H9 (cell line): ENCODE measurements around the gene GSTM1. TPM values are rescaled to one million over a fixed set of nuclear protein-coding genes. Genes with fewer than 3 reads are reported as not detected.

Experiments
- DNase-seq: peaks from one replicate; pipeline ENCODE4 v3.0.0-alpha.2; 2017
- H2AFZ ChIP-seq: one replicate; pipeline ENCODE4 v1.6.1; 2013; ENCODE audit warnings: mild to moderate bottlenecking, low read length, control low read depth, moderate library complexity
- H2AK5ac ChIP-seq: 2 replicates; pipeline ENCODE4 v1.6.1; 2013; ENCODE audit warnings: low read length, control low read depth, mixed read lengths; ENCODE audit not compliant: insufficient read length
- H2BK120ac ChIP-seq: one replicate; pipeline ENCODE4 v1.6.1; 2013; ENCODE audit warnings: low read depth, mild to moderate bottlenecking, low read length, control low read depth, inconsistent platforms; ENCODE audit not compliant: poor library complexity, severe bottlenecking
- H2BK12ac ChIP-seq: 2 replicates; pipeline ENCODE4 v1.6.1; 2013; ENCODE audit warnings: low read length, control low read depth, mixed read lengths, low read depth; ENCODE audit not compliant: insufficient read length
- H2BK15ac ChIP-seq: 2 replicates; pipeline ENCODE4 v1.6.1; 2013; ENCODE audit warnings: low read depth, low read length, control low read depth
- H2BK20ac ChIP-seq: one replicate; pipeline ENCODE4 v1.6.1; 2013; ENCODE audit warnings: low read depth, mild to moderate bottlenecking, low read length, control low read depth, inconsistent platforms; ENCODE audit not compliant: poor library complexity, severe bottlenecking
- H2BK5ac ChIP-seq: 2 replicates; pipeline ENCODE4 v1.6.1; 2013; ENCODE audit warnings: low read length, control low read depth, mixed read lengths; ENCODE audit not compliant: insufficient read length
- H3K14ac ChIP-seq: 2 replicates; pipeline ENCODE4 v1.6.1; 2013; ENCODE audit warnings: low read length, control low read depth; ENCODE audit not compliant: insufficient read depth
- H3K18ac ChIP-seq: 2 replicates; pipeline ENCODE4 v1.6.1; 2013; ENCODE audit warnings: low read depth, mild to moderate bottlenecking, mixed read lengths, low read length, control low read depth; ENCODE audit not compliant: insufficient read length
- H3K23ac ChIP-seq: 2 replicates; pipeline ENCODE4 v1.6.1; 2013; ENCODE audit warnings: low read length, control low read depth, mixed read lengths, low read depth; ENCODE audit not compliant: insufficient read length
- H3K23me2 ChIP-seq: 2 replicates; pipeline ENCODE4 v1.6.1; 2013; ENCODE audit warnings: low read depth, mild to moderate bottlenecking, mixed read lengths, low read length, control low read depth; ENCODE audit not compliant: insufficient read length, poor library complexity, severe bottlenecking
- H3K27ac ChIP-seq: 2 replicates; pipeline ENCODE4 v1.5.1; 2013; ENCODE audit warnings: low read length, control low read depth, mixed read lengths, low read depth; ENCODE audit not compliant: insufficient read length
- H3K27me3 ChIP-seq: 2 replicates; pipeline ENCODE4 v1.6.1; 2013; ENCODE audit warnings: low read length, control low read depth, inconsistent platforms; ENCODE audit not compliant: insufficient read depth
- H3K4ac ChIP-seq: 2 replicates; pipeline ENCODE4 v1.6.1; 2013; ENCODE audit warnings: low read depth, mild to moderate bottlenecking, control low read depth, inconsistent platforms, low read length, moderate library complexity
- H3K4me1 ChIP-seq: 2 replicates; pipeline ENCODE4 v1.6.1; 2013; ENCODE audit warnings: low read length, control low read depth, inconsistent platforms; ENCODE audit not compliant: insufficient read depth
- H3K4me2 ChIP-seq: 2 replicates; pipeline ENCODE4 v1.6.1; 2013; ENCODE audit warnings: low read length, control low read depth, mixed read lengths; ENCODE audit not compliant: insufficient read length, insufficient read depth
- H3K56ac ChIP-seq: 2 replicates; pipeline ENCODE4 v1.6.1; 2013; ENCODE audit warnings: low read depth, mild to moderate bottlenecking, mixed read lengths, low read length, control low read depth; ENCODE audit not compliant: insufficient read length
- H3K79me1 ChIP-seq: 2 replicates; pipeline ENCODE4 v1.6.1; 2013; ENCODE audit warnings: low read depth, mild to moderate bottlenecking, moderate library complexity, low read length, control low read depth, inconsistent platforms; ENCODE audit not compliant: insufficient read depth, poor library complexity, severe bottlenecking
- H3K79me2 ChIP-seq: 2 replicates; pipeline ENCODE4 v1.6.1; 2013; ENCODE audit warnings: low read length, control low read depth, inconsistent platforms; ENCODE audit not compliant: insufficient read depth
- H3K9ac ChIP-seq: 2 replicates; pipeline ENCODE4 v1.6.1; 2013; ENCODE audit warnings: low read length, control low read depth, mixed read lengths; ENCODE audit not compliant: insufficient read length; ENCODE audit errors: extremely low read depth
- H3K9me3 ChIP-seq: one replicate; pipeline ENCODE4 v1.6.1; 2013; ENCODE audit warnings: low read depth, low read length, inconsistent platforms; ENCODE audit not compliant: control insufficient read depth
- H3T11ph ChIP-seq: one replicate; pipeline ENCODE4 v1.6.1; 2013; ENCODE audit warnings: mild to moderate bottlenecking, low read length, control low read depth, inconsistent platforms
- H4K20me1 ChIP-seq: one replicate; pipeline ENCODE4 v1.6.1; 2013; ENCODE audit not compliant: control insufficient read depth, insufficient read length, insufficient read depth
- H4K5ac ChIP-seq: 2 replicates; pipeline ENCODE4 v1.6.1; 2013; ENCODE audit warnings: low read depth, mild to moderate bottlenecking, mixed read lengths, low read length, control low read depth; ENCODE audit not compliant: insufficient read length
- H4K8ac ChIP-seq: replicated peaks from 2 replicates; pipeline ENCODE4 v1.6.1; 2013; ENCODE audit warnings: low read length, control low read depth, mixed read lengths, low read depth; ENCODE audit not compliant: insufficient read length
- H4K91ac ChIP-seq: 2 replicates; pipeline ENCODE4 v1.6.1; 2013; ENCODE audit warnings: low read depth, mild to moderate bottlenecking, moderate library complexity, mixed read lengths, low read length, control low read depth; ENCODE audit not compliant: insufficient read length
- H3K27ac Mint-ChIP-seq, 3 experiments: 2 replicates in 2 of 3; 3 replicates in 1 of 3; pipeline ENCODE4 v1.8.0; 2020 to 2021; ENCODE audit warnings: mixed read lengths in 3 of 3, mild to moderate bottlenecking in 1 of 3, moderate library complexity in 1 of 3
- H3K27me3 Mint-ChIP-seq: 2 replicates; pipeline ENCODE4 v1.8.0; 2021; ENCODE audit warnings: low read depth, mild to moderate bottlenecking, moderate library complexity, mixed read lengths
- H3K36me3 Mint-ChIP-seq, 3 experiments: 2 replicates in 2 of 3; 3 replicates in 1 of 3; pipeline ENCODE4 v1.8.0; 2020 to 2021; ENCODE audit warnings: low read depth in 3 of 3, mixed read lengths in 3 of 3; ENCODE audit not compliant: insufficient read depth in 1 of 3
- H3K4me1 Mint-ChIP-seq, 2 experiments: 2 replicates each; pipeline ENCODE4 v1.8.0; 2020; ENCODE audit warnings: mixed read lengths in 2 of 2
- H3K4me3 Mint-ChIP-seq, 2 experiments: 2 replicates in 1 of 2; 3 replicates in 1 of 2; pipeline ENCODE4 v1.8.0; 2020 to 2021; ENCODE audit warnings: mild to moderate bottlenecking in 2 of 2, mixed read lengths in 2 of 2, moderate library complexity in 1 of 2
- H3K9me3 Mint-ChIP-seq, 2 experiments: 2 replicates in 1 of 2; 3 replicates in 1 of 2; pipeline ENCODE4 v1.8.0; 2020; ENCODE audit warnings: mild to moderate bottlenecking in 2 of 2, mixed read lengths in 2 of 2, moderate library complexity in 1 of 2
- WGBS: extraction: QIAGEN DNeasy Blood & Tissue Kit; methylation state at CpG from one replicate; pipeline ENCODE4 v1.1.7; 2013; ENCODE audit warnings: missing lambda C conversion rate, low lambda C conversion rate, mixed read lengths; ENCODE audit not compliant: insufficient read length; ENCODE audit errors: extremely low coverage; 5-methylcytosine and 5-hydroxymethylcytosine counted together
- total RNA-seq: library from RNA; stranded (reverse); gene quantifications from 2 replicates; pipeline ENCODE4 v1.2.1, GENCODE V29; 2021
- TF ChIP-seq, protein P1 (sequence below): fragments of 200-600 bp; sonication (generic); conservative IDR thresholded peaks from 3 replicates; pipeline ENCODE4 v1.8.0; 2021; ENCODE audit warnings: antibody characterized with exemption, mild to moderate bottlenecking

Gene GSTM1
- total RNA-seq, 1 experiment from 2014 or later, result 19.5 TPM

- no peak for DNase-seq
- Histone ChIP-seq H2BK20ac (no peak overlapping the region), H3K4ac (no peak overlapping the region), H4K5ac (no peak overlapping the region), H3T11ph (no peak overlapping the region), H2BK5ac (no peak overlapping the region), H3K56ac (no peak overlapping the region), H3K4me2 (no peak overlapping the region), H3K18ac (no peak overlapping the region), H4K8ac (no peak overlapping the region), H3K27me3 (no peaks in the 10 kb centered on the region), H2AK5ac (no peak overlapping the region), H3K9me3 (peaks cover 11% of the 10 kb centered on the region), H4K20me1 (no peaks in the 10 kb centered on the region), H2BK120ac (no peak overlapping the region), H4K91ac (no peak overlapping the region), H3K9ac (no peak overlapping the region), H3K79me2 (no peaks in the 10 kb centered on the region), H3K23me2 (no peaks in the 10 kb centered on the region), H3K23ac (no peak overlapping the region), H3K4me1 (no peaks in the 10 kb centered on the region), H2BK12ac (no peak overlapping the region), H2BK15ac (no peak overlapping the region), H3K14ac (no peak overlapping the region), H3K27ac (no peak overlapping the region), H3K79me1 (no peaks in the 10 kb centered on the region), H2AFZ (no peak overlapping the region)
- no CpG with 5 or more reads among the region's 7 CpGs for WGBS
- H3K4me3 Mint-ChIP-seq, result no peak overlapping the region
- H3K27me3 Mint-ChIP-seq, result peaks cover 26% of the 10 kb centered on the region
- H3K9me3 Mint-ChIP-seq, result peaks cover 13 to 17% of the 10 kb centered on the region in 2 experiments
- no peak overlapping the region for H3K27ac Mint-ChIP-seq
- peaks cover 9 to 22% of the 10 kb centered on the region in 2 experiments; a peak in 3 of 4 replicates for H3K4me1 Mint-ChIP-seq
- TF ChIP-seq, protein P1, sequence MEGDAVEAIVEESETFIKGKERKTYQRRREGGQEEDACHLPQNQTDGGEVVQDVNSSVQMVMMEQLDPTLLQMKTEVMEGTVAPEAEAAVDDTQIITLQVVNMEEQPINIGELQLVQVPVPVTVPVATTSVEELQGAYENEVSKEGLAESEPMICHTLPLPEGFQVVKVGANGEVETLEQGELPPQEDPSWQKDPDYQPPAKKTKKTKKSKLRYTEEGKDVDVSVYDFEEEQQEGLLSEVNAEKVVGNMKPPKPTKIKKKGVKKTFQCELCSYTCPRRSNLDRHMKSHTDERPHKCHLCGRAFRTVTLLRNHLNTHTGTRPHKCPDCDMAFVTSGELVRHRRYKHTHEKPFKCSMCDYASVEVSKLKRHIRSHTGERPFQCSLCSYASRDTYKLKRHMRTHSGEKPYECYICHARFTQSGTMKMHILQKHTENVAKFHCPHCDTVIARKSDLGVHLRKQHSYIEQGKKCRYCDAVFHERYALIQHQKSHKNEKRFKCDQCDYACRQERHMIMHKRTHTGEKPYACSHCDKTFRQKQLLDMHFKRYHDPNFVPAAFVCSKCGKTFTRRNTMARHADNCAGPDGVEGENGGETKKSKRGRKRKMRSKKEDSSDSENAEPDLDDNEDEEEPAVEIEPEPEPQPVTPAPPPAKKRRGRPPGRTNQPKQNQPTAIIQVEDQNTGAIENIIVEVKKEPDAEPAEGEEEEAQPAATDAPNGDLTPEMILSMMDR, result no peak
- H3K36me3 Mint-ChIP-seq, result peaks cover 0 to 5% (median 4%) of the 10 kb centered on the region in 3 experiments; a peak in 4 of 7 replicates
These were observed 41.3 kb downstream of the GSTM1 start for GRCh38 chr1:109728870-109729269.
